Fibroblast of the aortic adventitia (primary cell): Measurements from ENCODE around the gene RNF26. TPM values are rescaled to one million over a fixed set of nuclear protein-coding genes. Genes with fewer than 3 reads are reported as not detected.
A peak's percentile ranks its signal among the peaks of the same experiment; 100 is the strongest.

Source experiments
- DNase-seq: peaks from one replicate; pipeline ENCODE4 v3.0.0-alpha.2; 2010; ENCODE audit warnings: low read depth
- H3K4me3 ChIP-seq: 2 replicates; pipeline ENCODE4 v1.5.1; 2011; ENCODE audit warnings: low read depth, mild to moderate bottlenecking, control low read depth, low read length, moderate library complexity
- total RNA-seq: library from RNA; depleted of rRNA; stranded (reverse); fragments of >200 nt; gene quantifications from 2 replicates; pipeline ENCODE4 v1.2.3, GENCODE V29; 2012; ENCODE audit warnings: low replicate concordance
- TF ChIP-seq, protein P1 (sequence below): IDR thresholded peaks from 2 replicates; pipeline ENCODE4 v1.5.1; 2011; ENCODE audit warnings: mild to moderate bottlenecking, low read length, control low read depth, inconsistent platforms; ENCODE audit not compliant: insufficient read depth

Gene RNF26
- total RNA-seq, 1 donor = 7.1 TPM

DNA sequence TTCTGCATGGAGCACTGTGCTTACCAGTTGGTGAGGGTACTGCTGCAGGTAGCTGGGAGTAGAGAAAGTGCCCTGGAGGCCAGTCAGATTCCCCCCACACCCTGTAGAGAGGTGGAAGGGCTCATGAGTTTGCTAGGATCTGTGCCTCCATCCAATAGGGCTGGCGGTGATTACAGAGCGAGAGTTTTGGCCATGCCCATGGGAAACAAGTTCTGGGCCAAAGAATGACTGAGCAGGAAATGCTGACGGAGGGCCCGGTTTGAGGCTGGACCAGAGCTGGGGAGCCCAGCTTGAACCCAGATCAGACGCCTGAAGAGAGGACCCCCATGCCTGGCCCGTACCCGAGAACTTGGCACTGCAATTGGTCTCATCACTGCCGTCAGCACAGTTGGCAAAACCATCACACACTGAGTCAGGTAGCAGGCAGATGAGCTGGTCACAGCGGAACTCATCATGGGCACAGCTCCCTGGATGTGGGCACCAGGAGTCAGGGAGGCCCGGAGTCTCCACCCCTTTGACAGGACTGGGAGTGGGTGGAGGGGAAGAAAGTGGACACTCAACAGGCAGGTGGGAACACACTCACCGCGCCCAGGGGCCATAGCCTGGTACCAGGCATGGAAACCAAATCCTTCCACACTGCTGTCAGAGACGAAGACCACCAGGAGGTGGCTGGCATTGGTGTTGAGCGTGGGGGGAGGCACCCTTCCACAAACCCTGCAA is 10.1 kb downstream of the RNF26 start:
- DNase-seq = peak; percentile 39
- TF ChIP-seq, protein P1, sequence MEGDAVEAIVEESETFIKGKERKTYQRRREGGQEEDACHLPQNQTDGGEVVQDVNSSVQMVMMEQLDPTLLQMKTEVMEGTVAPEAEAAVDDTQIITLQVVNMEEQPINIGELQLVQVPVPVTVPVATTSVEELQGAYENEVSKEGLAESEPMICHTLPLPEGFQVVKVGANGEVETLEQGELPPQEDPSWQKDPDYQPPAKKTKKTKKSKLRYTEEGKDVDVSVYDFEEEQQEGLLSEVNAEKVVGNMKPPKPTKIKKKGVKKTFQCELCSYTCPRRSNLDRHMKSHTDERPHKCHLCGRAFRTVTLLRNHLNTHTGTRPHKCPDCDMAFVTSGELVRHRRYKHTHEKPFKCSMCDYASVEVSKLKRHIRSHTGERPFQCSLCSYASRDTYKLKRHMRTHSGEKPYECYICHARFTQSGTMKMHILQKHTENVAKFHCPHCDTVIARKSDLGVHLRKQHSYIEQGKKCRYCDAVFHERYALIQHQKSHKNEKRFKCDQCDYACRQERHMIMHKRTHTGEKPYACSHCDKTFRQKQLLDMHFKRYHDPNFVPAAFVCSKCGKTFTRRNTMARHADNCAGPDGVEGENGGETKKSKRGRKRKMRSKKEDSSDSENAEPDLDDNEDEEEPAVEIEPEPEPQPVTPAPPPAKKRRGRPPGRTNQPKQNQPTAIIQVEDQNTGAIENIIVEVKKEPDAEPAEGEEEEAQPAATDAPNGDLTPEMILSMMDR = no peak
- H3K4me3 ChIP-seq = no peak overlapping the region

DNA sequence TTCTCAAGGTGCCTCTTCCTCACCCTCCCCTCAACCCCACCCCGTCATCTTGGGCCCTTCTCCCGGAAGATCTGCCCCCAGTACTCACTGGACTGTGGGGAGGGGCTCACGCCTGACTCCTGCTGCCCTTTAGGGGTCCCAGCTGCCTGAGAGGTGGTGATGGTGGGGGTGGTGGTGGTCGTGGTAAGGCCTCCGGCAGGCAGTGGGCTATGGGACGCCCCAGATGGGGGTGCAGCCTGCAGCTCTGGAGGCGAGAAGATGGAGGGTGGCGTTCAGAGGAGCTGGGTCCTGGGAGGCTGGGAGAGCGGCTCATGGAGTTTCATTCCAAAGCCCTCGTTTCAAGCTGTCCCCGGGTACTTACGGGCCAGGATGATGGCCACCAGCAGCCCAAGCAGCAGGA is 11.4 kb downstream of the RNF26 start:
- DNase-seq = no peak
- H3K4me3 ChIP-seq = no peak overlapping the region
- TF ChIP-seq, protein P1 = no peak

DNA sequence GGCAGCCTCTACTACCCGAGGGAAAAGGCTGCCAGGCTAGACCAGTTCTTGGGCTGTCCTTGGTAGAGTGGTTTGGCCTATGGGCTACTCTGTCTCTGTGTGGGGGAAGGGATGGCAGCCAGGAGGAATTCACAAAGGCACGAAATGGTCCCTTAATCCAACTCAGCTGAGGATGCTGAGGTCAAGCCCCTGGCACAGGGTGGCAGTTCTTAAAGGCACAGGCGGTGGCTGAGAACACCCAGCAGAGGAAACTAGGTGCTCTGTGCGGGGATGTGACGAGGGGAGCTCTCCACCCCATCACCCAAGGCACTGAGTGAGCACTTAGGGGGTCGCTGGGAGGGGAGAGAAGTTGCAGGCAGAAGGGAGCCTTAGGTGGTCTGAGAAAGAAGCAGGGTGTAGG is 12.3 kb downstream of the RNF26 start, which contains the start of gene MFRP:
Gene MFRP (minus strand): TSS at position 101 of the 400 bp plus-strand sequence. CDS start 192 bp downstream, outside the sequence.
- no peak within 1 kb of the TSS for H3K4me3 ChIP-seq
- DNase-seq = no peak
- TF ChIP-seq, protein P1 = no peak

DNA sequence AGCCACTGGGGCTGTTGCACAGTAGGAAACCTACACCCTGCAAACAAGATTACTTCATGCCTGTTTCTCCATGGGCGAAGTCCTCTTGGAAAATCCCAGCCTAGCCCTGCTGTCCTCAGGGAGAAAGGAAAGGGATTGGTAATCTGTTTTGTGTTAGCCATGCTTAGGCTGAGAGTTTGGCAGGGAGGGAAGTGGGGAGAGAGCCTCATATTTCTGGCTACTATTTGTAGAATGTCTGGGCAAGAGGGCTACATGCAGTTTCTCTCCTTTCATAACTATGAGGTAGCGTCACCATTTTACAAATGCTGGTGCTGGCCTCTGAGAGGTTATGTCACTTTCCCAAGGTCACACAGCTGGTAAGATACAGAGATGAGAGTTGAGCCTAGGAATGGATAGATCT is 12.9 kb downstream of the RNF26 start:
- DNase-seq = peak; percentile 89
- TF ChIP-seq, protein P1 = no peak

DNA sequence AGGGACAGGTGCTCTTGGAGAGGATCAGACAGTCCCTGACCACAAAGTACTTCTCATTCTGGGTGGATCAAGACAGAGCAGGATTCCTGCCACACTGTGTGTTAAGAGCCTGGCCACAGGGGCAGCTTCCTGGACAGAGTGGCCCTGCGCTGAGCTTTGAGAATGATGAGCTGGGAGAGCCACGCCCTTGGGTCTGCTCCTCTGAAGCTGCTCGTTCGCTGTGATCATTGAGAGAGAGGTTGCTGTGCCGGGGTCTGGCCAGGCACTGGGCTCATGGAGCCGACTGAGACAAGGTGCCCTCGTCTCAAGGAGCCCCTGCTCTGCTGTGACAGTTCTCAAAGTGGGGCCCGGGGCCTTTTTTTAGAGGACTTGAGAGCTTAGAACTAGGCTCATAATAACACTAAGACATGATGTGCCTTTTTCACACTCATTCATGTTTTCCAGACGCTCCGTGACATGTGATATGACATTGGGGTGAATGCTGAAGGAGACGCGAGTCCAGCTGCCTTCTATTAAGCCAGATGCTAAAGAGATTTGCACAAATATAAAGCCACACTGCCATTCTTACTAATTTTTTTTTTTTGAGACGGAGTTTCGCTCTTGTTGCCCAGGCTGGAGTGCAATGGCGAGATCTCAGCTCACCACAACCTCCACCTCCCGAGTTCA is 13.7 kb downstream of the RNF26 start:
- TF ChIP-seq, protein P1 = no peak
- H3K4me3 ChIP-seq = no peak overlapping the region
- DNase-seq = no peak

More for the DNA sequence above, 12.9 kb downstream of the RNF26 start:
- H3K4me3 ChIP-seq = no peak overlapping the region

DNA sequence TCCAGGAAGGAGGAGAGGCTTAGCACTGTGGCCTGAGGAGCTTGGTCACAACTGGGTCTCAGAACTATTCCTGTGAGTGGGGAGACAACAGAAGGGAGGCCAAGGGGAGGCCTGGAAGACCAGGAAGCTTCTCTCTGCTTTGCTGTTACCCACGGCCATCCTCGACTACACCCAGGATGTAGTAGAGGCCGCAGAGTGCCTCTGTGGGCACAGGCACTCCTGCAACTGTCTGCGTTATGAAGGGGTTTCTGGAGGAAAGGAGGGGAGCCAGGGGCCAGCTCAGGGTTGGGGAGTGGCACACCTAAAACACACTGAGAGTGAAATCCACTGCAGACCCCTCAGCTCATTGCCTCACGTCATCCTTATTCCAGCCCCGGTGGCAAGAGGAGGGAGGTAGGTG is 16.0 kb downstream of the RNF26 start:
- H3K4me3 ChIP-seq = no peak overlapping the region
- DNase-seq = no peak
- TF ChIP-seq, protein P1 = no peak

DNA sequence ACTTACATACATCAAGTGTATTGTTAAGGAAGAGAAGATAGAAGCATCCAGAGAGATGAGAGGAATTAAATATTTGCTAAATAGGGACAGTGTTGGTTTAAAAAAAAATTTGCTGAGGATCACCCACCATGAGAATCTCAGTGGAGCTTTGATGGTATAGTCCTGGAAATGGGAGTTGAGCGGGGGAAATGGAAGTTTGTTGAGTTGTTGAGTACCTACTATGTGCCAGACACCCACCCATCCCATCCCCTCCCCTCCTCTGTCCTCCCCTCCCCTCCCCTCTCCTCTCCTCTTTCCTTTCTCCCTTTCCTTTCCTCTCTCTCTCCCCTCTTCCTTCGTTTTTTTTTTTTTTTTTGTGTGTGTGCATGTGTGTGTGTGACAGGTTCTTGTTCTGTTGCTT is 16.9 kb downstream of the RNF26 start:
- no peak for DNase-seq
- H3K4me3 ChIP-seq = no peak overlapping the region
- TF ChIP-seq, protein P1 = no peak
